Esophagus muscularis mucosa (tissue), 4 donors: Measurements from ENCODE around the gene DLK1. TPM values are rescaled to one million over a fixed set of nuclear protein-coding genes. Genes with fewer than 3 reads are reported as not detected.

Experiments used
- DNase-seq: peaks from one replicate; pipeline ENCODE4 v3.0.0-alpha.2; 2017; ENCODE audit errors: extremely low spot score
- H3K27ac ChIP-seq, 4 donors: fragments of 200-600 bp; sonication (generic); replicated peaks in 1 of 4; 1 replicate in 3 of 4; 2 replicates in 1 of 4; pipeline ENCODE4 v1.5.1; 2016 to 2019; ENCODE audit warnings: mild to moderate bottlenecking in 1 of 4
- H3K27me3 ChIP-seq, 4 donors: fragments of 200-600 bp; sonication (generic); one replicate each; pipeline versions ENCODE4 v1.5.1 to v1.6.0; 2016 to 2019
- H3K36me3 ChIP-seq, 4 donors: fragments of 200-600 bp; sonication (generic); one replicate each; pipeline ENCODE4 v1.5.1; 2016 to 2019
- H3K4me1 ChIP-seq, 4 donors: fragments of 200-600 bp; sonication (generic); one replicate each; pipeline ENCODE4 v1.5.1; 2016 to 2019
- H3K4me3 ChIP-seq, 4 donors: fragments of 200-600 bp; sonication (generic); 1 replicate in 2 of 4; 2 replicates in 2 of 4; pipeline ENCODE4 v1.5.1; 2016 to 2019; ENCODE audit warnings: mild to moderate bottlenecking in 4 of 4, moderate library complexity in 1 of 4
- H3K9me3 ChIP-seq, 4 donors: fragments of 200-600 bp; sonication (generic); 1 replicate in 3 of 4; 2 replicates in 1 of 4; pipeline ENCODE4 v1.5.1; 2016 to 2019
- CTCF ChIP-seq, 3 experiments: fragments of 200-600 bp in 2 of 3; fragments of 450-650 bp in 1 of 3; sonication (generic) in 2 of 3; IDR thresholded peaks; one replicate each; pipeline ENCODE4 v1.5.1; 2017 to 2019; ENCODE audit warnings: antibody characterized with exemption in 3 of 3, mild to moderate bottlenecking in 2 of 3, moderate library complexity in 1 of 3
- EP300 ChIP-seq: sonication (generic); formaldehyde crosslinking; IDR thresholded peaks from one replicate; pipeline ENCODE4 v1.6.1; 2017; ENCODE audit warnings: antibody characterized with exemption
- POLR2A ChIP-seq: fragments of 450-650 bp; IDR thresholded peaks from one replicate; pipeline ENCODE4 v1.6.1; 2017; ENCODE audit warnings: antibody characterized with exemption, moderate library complexity, mild to moderate bottlenecking, low read depth
- POLR2AphosphoS5 ChIP-seq, 2 donors: sonication (generic); formaldehyde crosslinking; IDR thresholded peaks; one replicate each; pipeline ENCODE4 v1.6.1; 2017; ENCODE audit warnings: antibody characterized with exemption in 2 of 2
- WGBS: methylation state at CpG from one replicate; pipeline ENCODE4 v1.1.5; 2018; 5-methylcytosine and 5-hydroxymethylcytosine counted together
- intact Hi-C: fragments of 100-400 bp; cut with DNase I; formaldehyde crosslinking; loops from one replicate; pipeline ENCODE4 v1.15.1; 2023
- total RNA-seq, 4 donors: library from RNA; depleted of rRNA; stranded (reverse); fragments of >200 nt; gene quantifications; one replicate each; pipeline versions ENCODE4 v1.1.0 to v1.2.1, GENCODE V29; 2016

The DLK1 gene
- total RNA-seq, 4 donors from 2014 or later: 0.33 TPM; not detected in 3

- Histone ChIP-seq H3K4me1 (no peaks in the 10 kb centered on the region), H3K4me3 (no peak overlapping the region), H3K27ac (no peak overlapping the region), H3K9me3 (no peaks in the 10 kb centered on the region), H3K36me3 (no peaks in the 10 kb centered on the region), H3K27me3 (peaks cover 0 to 49% (median 3%) of the 10 kb centered on the region in 4 donors)
- intact Hi-C loops: no loop called here
- WGBS: 87% methylated on average over 35 of the region's 52 CpGs
- TF ChIP-seq CTCF (IDR thresholded peaks at IDR 0.05) (no peak), POLR2A (no peak), EP300 (no peak), POLR2AphosphoS5 (IDR thresholded peaks at IDR 0.05) (no peak)
- DNase-seq: no peak
Observed at GRCh38 chr14:100734031-100734990, 7.6 kb downstream of the DLK1 start.

GRCh38 chr14:100735271-100735670 is 8.6 kb downstream of the DLK1 start:
- intact Hi-C loops: no loop called here
- H3K4me3 ChIP-seq: no peak overlapping the region
- no peaks in the 10 kb centered on the region for H3K4me1 ChIP-seq
- no peak overlapping the region for H3K27ac ChIP-seq
- no peak for DNase-seq
- peaks cover 0 to 40% (median 2%) of the 10 kb centered on the region in 4 donors for H3K27me3 ChIP-seq
- no peaks in the 10 kb centered on the region for H3K9me3 ChIP-seq
- 93% methylated on average over 17 of the region's 17 CpGs for WGBS
- H3K36me3 ChIP-seq: no peaks in the 10 kb centered on the region
- TF ChIP-seq CTCF (IDR thresholded peaks at IDR 0.05) (no peak), POLR2A (no peak), EP300 (no peak), POLR2AphosphoS5 (IDR thresholded peaks at IDR 0.05) (no peak)

- peaks cover 0 to 7% (median 2%) of the 10 kb centered on the region in 4 donors for H3K9me3 ChIP-seq
- no peak overlapping the region for H3K4me3 ChIP-seq
- no peaks in the 10 kb centered on the region for H3K36me3 ChIP-seq
- DNase-seq: no peak
- peaks cover 0 to 28% (median 0%) of the 10 kb centered on the region in 4 donors for H3K27me3 ChIP-seq
- TF ChIP-seq POLR2A (no peak), EP300 (no peak), CTCF (IDR thresholded peaks at IDR 0.05) (no peak), POLR2AphosphoS5 (IDR thresholded peaks at IDR 0.05) (no peak)
- no peaks in the 10 kb centered on the region for H3K4me1 ChIP-seq
- intact Hi-C loops: no loop called here
- H3K27ac ChIP-seq: no peak overlapping the region
- WGBS: 60% methylated on average over 22 of the region's 22 CpGs
Observed at GRCh38 chr14:100736269-100737180, 9.8 kb downstream of the DLK1 start.

GRCh38 chr14:100737526-100737925 is 10.8 kb downstream of the DLK1 start:
- Histone ChIP-seq H3K36me3 (no peaks in the 10 kb centered on the region), H3K27me3 (peaks cover 0 to 28% (median 0%) of the 10 kb centered on the region in 4 donors), H3K4me1 (no peaks in the 10 kb centered on the region), H3K9me3 (peaks cover 0 to 12% (median 2%) of the 10 kb centered on the region in 4 donors), H3K4me3 (no peak overlapping the region), H3K27ac (no peak overlapping the region)
- intact Hi-C loops: no loop called here
- no peak for DNase-seq
- no peak for TF ChIP-seq EP300
- TF ChIP-seq POLR2A: no peak
- TF ChIP-seq POLR2AphosphoS5 (IDR thresholded peaks at IDR 0.05): no peak
- TF ChIP-seq CTCF (IDR thresholded peaks at IDR 0.05): no peak
- 94% methylated on average over 17 of the region's 17 CpGs for WGBS
